ENCODE measurements around the gene WAPL.

DNA sequence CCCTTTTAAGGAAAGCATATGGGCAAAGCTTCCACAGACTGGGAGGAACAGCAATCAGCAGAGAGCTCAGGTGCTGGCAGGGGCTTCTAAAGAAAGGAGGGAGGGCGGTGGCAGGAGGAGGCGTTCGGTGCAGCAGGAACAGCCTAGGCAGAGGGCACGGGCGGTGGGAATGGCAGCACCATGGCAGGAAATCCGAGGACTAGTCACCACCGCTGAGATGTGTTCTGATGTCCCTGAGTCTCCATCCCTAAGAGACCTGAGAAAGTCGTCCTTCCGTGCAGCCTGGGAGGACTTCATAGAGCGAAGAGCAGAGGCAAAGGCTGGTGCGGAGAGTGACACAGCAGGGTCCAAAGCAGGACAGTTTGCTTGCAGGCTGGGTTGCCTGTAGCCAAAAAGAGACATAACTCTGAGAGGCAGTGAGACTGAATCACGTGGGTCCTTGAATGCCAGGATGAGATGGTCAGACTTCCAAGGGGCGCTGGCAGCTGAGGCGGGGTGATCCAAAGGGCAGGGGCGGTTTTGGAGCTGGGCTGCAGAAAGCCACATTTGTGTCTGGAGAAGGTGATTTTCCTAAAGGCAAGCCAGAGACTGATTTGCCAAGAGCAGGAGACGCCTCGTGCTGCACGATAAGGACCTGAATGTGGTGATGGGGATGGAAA is 119.2 kb downstream of the WAPL start:
- TF ChIP-seq POLR2A (IDR thresholded peaks at IDR 0.05): no peak
- no peak for TF ChIP-seq CTCF (IDR thresholded peaks at IDR 0.05)

Measured in adrenal gland (tissue), 5 donors.